ENCODE measurements around the gene PKD2. TPM values are rescaled to one million over a fixed set of nuclear protein-coding genes. Genes with fewer than 3 reads are reported as not detected.

Gene PKD2
- total and polyA plus RNA-seq, 2 of the 13 experiments (the other 11 are each of a cell fraction or from before 2014, with no cell fraction given), result 5.6 to 9.1 TPM

DNA sequence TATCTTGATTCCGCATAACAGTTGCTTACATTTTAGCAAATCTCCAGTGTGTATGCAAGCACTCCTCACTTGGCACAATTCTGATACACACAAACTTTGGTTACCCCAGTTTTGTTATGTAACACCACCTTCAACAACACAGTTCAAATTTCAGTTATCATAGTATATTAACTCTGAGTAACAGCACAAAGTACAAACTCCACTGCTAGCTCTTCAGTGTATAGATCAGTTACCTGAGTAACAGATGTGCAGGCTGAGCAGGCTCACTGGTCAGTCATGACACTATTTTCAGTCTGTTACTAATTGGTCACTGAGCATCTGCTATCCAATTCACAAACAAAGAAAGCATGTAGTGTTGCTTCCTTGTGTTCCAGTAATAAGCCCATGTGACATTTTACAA lies 55.4 kb downstream of the PKD2 start (continued):
- TF ChIP-seq SP2 (CRISPR knock-in tag; IDR thresholded peaks at IDR 0.05), result no peak
- no peak for TF ChIP-seq CREM (IDR thresholded peaks at IDR 0.05)
- TF ChIP-seq CREM (CRISPR knock-in tag; IDR thresholded peaks at IDR 0.05), result no peak
- no peak for TF ChIP-seq THAP7 (CRISPR knock-in tag; IDR thresholded peaks at IDR 0.05)
- TF ChIP-seq ZSCAN30 (CRISPR knock-in tag; IDR thresholded peaks at IDR 0.05), result no peak
- TF ChIP-seq CHD4 (IDR thresholded peaks at IDR 0.05; ENCODE audit: borderline replicate concordance, low read length), result peak; percentile 42; the same call in 1 of the 2 replicates
- TF ChIP-seq ARID2 (CRISPR knock-in tag; IDR thresholded peaks at IDR 0.05; ENCODE audit: borderline replicate concordance), result no peak
- TF ChIP-seq, protein P1, sequence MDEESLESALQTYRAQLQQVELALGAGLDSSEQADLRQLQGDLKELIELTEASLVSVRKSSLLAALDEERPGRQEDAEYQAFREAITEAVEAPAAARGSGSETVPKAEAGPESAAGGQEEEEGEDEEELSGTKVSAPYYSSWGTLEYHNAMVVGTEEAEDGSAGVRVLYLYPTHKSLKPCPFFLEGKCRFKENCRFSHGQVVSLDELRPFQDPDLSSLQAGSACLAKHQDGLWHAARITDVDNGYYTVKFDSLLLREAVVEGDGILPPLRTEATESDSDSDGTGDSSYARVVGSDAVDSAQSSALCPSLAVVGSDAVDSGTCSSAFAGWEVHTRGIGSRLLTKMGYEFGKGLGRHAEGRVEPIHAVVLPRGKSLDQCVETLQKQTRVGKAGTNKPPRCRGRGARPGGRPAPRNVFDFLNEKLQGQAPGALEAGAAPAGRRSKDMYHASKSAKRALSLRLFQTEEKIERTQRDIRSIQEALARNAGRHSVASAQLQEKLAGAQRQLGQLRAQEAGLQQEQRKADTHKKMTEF (CRISPR knock-in tag; IDR thresholded peaks at IDR 0.05), result 0 out of 2 replicates have a peak, but pooled peaks have one; percentile 18
- TF ChIP-seq RARA (CRISPR knock-in tag; IDR thresholded peaks at IDR 0.05), result peak; percentile 48; the same call in 1 of the 2 replicates
- TF ChIP-seq, protein P2, sequence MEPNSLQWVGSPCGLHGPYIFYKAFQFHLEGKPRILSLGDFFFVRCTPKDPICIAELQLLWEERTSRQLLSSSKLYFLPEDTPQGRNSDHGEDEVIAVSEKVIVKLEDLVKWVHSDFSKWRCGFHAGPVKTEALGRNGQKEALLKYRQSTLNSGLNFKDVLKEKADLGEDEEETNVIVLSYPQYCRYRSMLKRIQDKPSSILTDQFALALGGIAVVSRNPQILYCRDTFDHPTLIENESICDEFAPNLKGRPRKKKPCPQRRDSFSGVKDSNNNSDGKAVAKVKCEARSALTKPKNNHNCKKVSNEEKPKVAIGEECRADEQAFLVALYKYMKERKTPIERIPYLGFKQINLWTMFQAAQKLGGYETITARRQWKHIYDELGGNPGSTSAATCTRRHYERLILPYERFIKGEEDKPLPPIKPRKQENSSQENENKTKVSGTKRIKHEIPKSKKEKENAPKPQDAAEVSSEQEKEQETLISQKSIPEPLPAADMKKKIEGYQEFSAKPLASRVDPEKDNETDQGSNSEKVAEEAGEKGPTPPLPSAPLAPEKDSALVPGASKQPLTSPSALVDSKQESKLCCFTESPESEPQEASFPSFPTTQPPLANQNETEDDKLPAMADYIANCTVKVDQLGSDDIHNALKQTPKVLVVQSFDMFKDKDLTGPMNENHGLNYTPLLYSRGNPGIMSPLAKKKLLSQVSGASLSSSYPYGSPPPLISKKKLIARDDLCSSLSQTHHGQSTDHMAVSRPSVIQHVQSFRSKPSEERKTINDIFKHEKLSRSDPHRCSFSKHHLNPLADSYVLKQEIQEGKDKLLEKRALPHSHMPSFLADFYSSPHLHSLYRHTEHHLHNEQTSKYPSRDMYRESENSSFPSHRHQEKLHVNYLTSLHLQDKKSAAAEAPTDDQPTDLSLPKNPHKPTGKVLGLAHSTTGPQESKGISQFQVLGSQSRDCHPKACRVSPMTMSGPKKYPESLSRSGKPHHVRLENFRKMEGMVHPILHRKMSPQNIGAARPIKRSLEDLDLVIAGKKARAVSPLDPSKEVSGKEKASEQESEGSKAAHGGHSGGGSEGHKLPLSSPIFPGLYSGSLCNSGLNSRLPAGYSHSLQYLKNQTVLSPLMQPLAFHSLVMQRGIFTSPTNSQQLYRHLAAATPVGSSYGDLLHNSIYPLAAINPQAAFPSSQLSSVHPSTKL (CRISPR knock-in tag; IDR thresholded peaks at IDR 0.05), result peak; percentile 63
- TF ChIP-seq, protein P3, sequence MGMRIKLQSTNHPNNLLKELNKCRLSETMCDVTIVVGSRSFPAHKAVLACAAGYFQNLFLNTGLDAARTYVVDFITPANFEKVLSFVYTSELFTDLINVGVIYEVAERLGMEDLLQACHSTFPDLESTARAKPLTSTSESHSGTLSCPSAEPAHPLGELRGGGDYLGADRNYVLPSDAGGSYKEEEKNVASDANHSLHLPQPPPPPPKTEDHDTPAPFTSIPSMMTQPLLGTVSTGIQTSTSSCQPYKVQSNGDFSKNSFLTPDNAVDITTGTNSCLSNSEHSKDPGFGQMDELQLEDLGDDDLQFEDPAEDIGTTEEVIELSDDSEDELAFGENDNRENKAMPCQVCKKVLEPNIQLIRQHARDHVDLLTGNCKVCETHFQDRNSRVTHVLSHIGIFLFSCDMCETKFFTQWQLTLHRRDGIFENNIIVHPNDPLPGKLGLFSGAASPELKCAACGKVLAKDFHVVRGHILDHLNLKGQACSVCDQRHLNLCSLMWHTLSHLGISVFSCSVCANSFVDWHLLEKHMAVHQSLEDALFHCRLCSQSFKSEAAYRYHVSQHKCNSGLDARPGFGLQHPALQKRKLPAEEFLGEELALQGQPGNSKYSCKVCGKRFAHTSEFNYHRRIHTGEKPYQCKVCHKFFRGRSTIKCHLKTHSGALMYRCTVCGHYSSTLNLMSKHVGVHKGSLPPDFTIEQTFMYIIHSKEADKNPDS (CRISPR knock-in tag; IDR thresholded peaks at IDR 0.05), result peak; percentile 100
- TF ChIP-seq SALL1 (CRISPR knock-in tag; IDR thresholded peaks at IDR 0.05), result peak; percentile 31; the same call in 1 of the 2 replicates
- no peak for TF ChIP-seq ZNF546 (CRISPR knock-in tag; conservative IDR thresholded peaks at IDR 0.05)
- TF ChIP-seq, protein P4, sequence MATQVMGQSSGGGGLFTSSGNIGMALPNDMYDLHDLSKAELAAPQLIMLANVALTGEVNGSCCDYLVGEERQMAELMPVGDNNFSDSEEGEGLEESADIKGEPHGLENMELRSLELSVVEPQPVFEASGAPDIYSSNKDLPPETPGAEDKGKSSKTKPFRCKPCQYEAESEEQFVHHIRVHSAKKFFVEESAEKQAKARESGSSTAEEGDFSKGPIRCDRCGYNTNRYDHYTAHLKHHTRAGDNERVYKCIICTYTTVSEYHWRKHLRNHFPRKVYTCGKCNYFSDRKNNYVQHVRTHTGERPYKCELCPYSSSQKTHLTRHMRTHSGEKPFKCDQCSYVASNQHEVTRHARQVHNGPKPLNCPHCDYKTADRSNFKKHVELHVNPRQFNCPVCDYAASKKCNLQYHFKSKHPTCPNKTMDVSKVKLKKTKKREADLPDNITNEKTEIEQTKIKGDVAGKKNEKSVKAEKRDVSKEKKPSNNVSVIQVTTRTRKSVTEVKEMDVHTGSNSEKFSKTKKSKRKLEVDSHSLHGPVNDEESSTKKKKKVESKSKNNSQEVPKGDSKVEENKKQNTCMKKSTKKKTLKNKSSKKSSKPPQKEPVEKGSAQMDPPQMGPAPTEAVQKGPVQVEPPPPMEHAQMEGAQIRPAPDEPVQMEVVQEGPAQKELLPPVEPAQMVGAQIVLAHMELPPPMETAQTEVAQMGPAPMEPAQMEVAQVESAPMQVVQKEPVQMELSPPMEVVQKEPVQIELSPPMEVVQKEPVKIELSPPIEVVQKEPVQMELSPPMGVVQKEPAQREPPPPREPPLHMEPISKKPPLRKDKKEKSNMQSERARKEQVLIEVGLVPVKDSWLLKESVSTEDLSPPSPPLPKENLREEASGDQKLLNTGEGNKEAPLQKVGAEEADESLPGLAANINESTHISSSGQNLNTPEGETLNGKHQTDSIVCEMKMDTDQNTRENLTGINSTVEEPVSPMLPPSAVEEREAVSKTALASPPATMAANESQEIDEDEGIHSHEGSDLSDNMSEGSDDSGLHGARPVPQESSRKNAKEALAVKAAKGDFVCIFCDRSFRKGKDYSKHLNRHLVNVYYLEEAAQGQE (IDR thresholded peaks at IDR 0.05; ENCODE audit: borderline replicate concordance in 1 of 2, low read depth in 1 of 2, low read length in 2 of 2), result no peak
- peak; percentile 37 for TF ChIP-seq TEAD3 (CRISPR knock-in tag; optimal IDR thresholded peaks at IDR 0.05; ENCODE audit: borderline replicate concordance)
- TF ChIP-seq TEF (CRISPR knock-in tag; IDR thresholded peaks at IDR 0.05), result no peak
- TF ChIP-seq RXRB (CRISPR knock-in tag; IDR thresholded peaks at IDR 0.05; ENCODE audit: borderline replicate concordance), result peak; percentile 38; the same call in 1 of the 2 replicates

Data from HepG2 (cell line).